ENCODE measurements around the gene COG6.

Gene COG6

DNA sequence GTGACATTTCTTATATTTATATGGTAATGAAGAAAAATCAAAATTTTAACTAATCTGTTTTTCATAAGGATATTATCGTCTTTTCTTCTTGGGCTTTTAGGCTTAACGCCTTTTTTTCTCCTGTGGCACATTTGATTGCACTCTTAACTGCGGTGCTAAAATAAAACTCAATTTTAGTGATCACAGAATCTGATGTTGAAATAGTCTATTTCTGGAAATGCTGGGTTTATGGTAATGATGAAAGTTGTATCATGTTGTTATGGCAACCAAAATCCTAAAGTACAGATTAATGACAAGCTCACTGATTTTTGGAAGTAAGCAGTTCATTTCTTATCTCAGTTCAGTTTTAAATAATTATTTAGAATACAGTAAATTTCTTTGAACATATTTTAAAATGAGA lies 85.3 kb downstream of the COG6 start:
- DNase-seq (ENCODE audit: insufficient read length, low spot score) (no peak), FAIRE-seq (no peak)

DNA sequence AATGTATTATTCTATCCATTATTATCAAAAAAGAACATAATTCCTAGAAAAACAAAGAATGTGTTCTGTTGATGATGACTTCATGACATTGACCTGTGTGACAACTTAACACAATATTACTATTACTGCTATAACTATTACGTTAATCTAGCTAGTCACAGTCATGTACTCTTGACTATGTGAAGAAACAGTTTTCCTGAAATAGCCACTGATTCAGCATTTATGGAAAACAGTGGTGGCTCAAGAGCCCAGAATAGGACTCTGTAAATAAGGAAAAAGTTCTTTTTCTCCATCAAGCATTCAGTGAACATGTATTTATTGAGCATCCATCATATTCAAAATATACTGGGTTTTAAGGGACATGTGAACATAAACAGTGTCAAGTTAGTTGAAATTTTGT lies 93.5 kb downstream of the COG6 start:
- DNase-seq (ENCODE audit: insufficient read length, low spot score) (no peak), FAIRE-seq (no peak)
- TF ChIP-seq, protein P1, sequence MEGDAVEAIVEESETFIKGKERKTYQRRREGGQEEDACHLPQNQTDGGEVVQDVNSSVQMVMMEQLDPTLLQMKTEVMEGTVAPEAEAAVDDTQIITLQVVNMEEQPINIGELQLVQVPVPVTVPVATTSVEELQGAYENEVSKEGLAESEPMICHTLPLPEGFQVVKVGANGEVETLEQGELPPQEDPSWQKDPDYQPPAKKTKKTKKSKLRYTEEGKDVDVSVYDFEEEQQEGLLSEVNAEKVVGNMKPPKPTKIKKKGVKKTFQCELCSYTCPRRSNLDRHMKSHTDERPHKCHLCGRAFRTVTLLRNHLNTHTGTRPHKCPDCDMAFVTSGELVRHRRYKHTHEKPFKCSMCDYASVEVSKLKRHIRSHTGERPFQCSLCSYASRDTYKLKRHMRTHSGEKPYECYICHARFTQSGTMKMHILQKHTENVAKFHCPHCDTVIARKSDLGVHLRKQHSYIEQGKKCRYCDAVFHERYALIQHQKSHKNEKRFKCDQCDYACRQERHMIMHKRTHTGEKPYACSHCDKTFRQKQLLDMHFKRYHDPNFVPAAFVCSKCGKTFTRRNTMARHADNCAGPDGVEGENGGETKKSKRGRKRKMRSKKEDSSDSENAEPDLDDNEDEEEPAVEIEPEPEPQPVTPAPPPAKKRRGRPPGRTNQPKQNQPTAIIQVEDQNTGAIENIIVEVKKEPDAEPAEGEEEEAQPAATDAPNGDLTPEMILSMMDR (IDR thresholded peaks at IDR 0.05; ENCODE audit: insufficient read depth, missing control alignments) = no peak

More for the DNA sequence above, 85.3 kb downstream of the COG6 start:
- TF ChIP-seq, protein P1 (IDR thresholded peaks at IDR 0.05; ENCODE audit: insufficient read depth, missing control alignments) = no peak

DNA sequence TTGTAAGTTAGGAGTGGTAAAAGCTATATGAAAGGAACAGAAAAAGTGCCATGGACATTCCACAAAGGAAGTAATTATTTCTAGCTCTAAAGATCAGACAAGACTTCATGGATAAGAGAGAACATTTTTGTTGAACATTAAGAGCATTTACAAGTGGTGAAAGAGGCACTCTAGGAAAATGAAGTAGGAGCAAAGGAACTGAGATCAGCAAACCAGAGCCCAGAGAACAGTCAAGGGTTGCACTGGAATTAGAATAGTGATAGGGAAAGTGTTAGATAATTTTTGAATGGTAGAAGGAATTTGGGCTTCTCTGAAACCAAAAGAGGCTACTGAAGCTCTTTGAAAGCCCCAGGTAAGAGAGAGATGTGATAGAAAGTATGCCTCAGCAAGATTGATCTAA lies 94.1 kb downstream of the COG6 start:
- no peak for DNase-seq (ENCODE audit: insufficient read length, low spot score)
- FAIRE-seq = no peak
- TF ChIP-seq, protein P1 (IDR thresholded peaks at IDR 0.05; ENCODE audit: insufficient read depth, missing control alignments) = no peak

DNA sequence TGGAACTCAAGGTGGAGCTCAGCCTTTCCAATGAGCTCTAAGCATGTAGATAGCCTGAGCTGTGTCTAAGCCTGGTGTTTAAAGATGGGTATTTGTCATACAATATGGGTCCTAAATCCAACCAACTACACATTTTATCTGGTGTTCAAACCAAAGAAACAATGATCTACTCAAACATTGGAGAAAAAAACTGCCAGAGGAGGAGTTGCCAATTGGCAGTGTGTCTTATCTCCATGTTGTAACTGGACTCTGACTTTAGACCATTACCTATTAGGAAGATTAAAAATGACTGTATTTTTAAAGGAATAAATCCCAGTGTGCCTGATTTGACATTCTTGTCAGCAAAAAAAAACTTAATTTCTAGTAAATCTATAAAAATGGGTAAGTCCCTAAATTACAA lies 96.3 kb downstream of the COG6 start:
- DNase-seq (ENCODE audit: insufficient read length, low spot score) (no peak), FAIRE-seq (no peak)
- TF ChIP-seq, protein P1 (IDR thresholded peaks at IDR 0.05; ENCODE audit: insufficient read depth, missing control alignments) = no peak

DNA sequence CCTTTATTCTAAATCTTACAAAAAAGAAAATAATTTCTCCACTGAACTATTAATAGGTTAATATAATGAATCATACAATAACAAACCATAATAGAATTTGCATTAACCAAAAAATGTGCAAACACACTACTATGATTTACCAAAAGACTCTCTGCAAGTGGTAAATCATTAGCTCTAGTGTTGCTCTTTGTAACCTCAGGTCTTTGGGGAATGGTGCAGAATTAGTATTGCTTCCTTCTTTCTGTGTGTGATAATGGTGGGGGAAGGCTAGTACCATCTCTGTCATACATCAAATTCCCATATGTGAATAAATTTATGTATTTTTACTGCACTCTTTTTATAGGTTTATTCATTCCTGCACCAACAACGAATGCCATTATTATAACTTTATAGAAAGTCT lies 105.1 kb downstream of the COG6 start:
- FAIRE-seq (no peak), DNase-seq (ENCODE audit: insufficient read length, low spot score) (no peak)
- TF ChIP-seq, protein P1 (IDR thresholded peaks at IDR 0.05; ENCODE audit: insufficient read depth, missing control alignments) = no peak

DNA sequence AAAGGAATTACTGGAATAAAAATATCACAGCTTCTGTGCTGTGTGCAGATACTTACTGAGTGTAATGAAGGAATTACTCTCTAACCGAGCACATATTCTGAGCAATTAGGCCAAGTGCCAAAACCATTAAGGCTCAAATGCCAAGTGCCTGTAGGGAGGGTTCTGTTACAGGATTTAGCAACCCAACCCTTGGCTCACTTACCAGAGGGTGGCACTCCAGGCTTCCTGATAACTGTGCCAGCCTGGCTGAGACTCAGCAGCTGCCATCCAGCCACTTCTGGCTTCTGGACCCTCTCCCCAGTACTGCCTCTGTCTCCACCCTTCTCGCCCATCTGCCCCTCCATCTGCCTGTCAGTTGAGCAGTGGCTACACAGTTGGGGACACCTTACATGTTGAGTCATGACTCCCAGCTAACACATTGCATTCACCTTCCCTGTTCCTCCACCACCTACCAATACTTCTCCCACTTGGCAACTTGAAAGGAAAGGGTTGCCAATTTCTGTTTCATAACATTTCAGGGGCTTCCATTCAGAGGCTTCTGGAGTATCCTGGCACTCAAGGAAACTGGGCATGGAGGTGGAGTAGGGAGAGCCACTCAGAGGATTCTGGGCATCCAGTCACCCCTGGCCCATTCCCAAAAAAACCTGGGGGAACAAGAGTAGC lies 110.5 kb downstream of the COG6 start:
- FAIRE-seq (no peak), DNase-seq (ENCODE audit: insufficient read length, low spot score) (no peak)
- TF ChIP-seq, protein P1 (IDR thresholded peaks at IDR 0.05; ENCODE audit: insufficient read depth, missing control alignments) = peak; percentile 63

DNA sequence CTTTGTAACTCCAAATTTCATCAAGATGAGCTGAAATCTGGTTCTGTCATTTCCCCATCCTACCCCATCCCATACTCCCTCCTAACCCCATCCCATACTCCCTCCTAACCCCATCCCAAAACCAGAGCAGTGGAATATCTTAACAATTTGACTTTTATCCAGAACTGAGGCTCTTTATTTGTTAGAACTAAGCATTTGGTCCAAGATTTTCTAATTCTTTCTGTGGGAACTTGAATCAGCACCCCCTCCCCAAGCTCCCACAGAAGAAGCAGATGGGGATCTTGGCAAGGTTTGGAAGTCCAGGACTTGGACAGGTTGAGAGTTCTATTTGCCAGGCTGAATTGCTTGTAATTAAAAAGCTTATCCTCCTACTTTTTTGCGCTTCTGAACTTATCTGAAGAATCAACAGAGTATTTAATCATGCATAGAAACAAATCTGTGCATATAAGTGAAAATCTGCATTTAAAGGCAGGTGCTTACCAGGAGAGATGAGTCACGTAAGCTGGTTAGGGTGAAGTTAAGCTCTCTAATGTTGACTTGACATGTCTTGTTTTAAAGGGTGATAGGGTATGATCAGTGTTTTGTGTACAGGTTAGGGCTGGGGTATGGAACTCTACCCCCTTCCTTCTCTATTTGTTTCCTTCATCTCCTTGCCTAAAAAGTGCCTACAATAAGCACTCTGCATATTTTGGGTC lies 111.1 kb downstream of the COG6 start:
- no peak for FAIRE-seq
- TF ChIP-seq, protein P1 (IDR thresholded peaks at IDR 0.05; ENCODE audit: insufficient read depth, missing control alignments) = no peak
- no peak for DNase-seq (ENCODE audit: insufficient read length, low spot score)

Measured in D721Med (cell line).